ENCODE results near the gene ITGA3.

Gene ITGA3

GRCh38 chr17:50106393-50107131 lies 50.7 kb downstream of the ITGA3 start:
- in situ Hi-C loops (cut with HindIII; ENCODE audit: low sequenced_read_pairs) = no loop called here

- in situ Hi-C loops (cut with HindIII; ENCODE audit: low sequenced_read_pairs) = no loop called here
Observed at GRCh38 chr17:50107790-50108414, 52.0 kb downstream of the ITGA3 start.

- in situ Hi-C loops (cut with HindIII; ENCODE audit: low sequenced_read_pairs) = no loop called here
Observed at GRCh38 chr17:50108556-50108955, 52.6 kb downstream of the ITGA3 start.

GRCh38 chr17:50109207-50109606 lies 53.3 kb downstream of the ITGA3 start:
- in situ Hi-C loops (cut with HindIII; ENCODE audit: low sequenced_read_pairs) = no loop called here

GRCh38 chr17:50109785-50110184 lies 53.9 kb downstream of the ITGA3 start:
- in situ Hi-C loops (cut with HindIII; ENCODE audit: low sequenced_read_pairs) = no loop called here

- in situ Hi-C loops (cut with HindIII; ENCODE audit: low sequenced_read_pairs) = no loop called here
Observed at GRCh38 chr17:50110591-50111349, 54.9 kb downstream of the ITGA3 start.

GRCh38 chr17:50111673-50112655 lies 56.1 kb downstream of the ITGA3 start:
- in situ Hi-C loops (cut with HindIII; ENCODE audit: low sequenced_read_pairs) = no loop called here

- in situ Hi-C loops (cut with HindIII; ENCODE audit: low sequenced_read_pairs) = no loop called here
Observed at GRCh38 chr17:50112694-50113093, 56.8 kb downstream of the ITGA3 start.

- in situ Hi-C loops (cut with HindIII; ENCODE audit: low sequenced_read_pairs) = no loop called here
Observed at GRCh38 chr17:50113624-50114320, 57.9 kb downstream of the ITGA3 start.

GRCh38 chr17:50114401-50114800 lies 58.5 kb downstream of the ITGA3 start:
- in situ Hi-C loops (cut with HindIII; ENCODE audit: low sequenced_read_pairs) = no loop called here

- in situ Hi-C loops (cut with HindIII; ENCODE audit: low sequenced_read_pairs) = no loop called here
Observed at GRCh38 chr17:50114849-50115357, 59.0 kb downstream of the ITGA3 start.

GRCh38 chr17:50115756-50116155 lies 59.8 kb downstream of the ITGA3 start:
- in situ Hi-C loops (cut with HindIII; ENCODE audit: low sequenced_read_pairs) = no loop called here

GRCh38 chr17:50117202-50118051 lies 61.5 kb downstream of the ITGA3 start:
- in situ Hi-C loops (cut with HindIII; ENCODE audit: low sequenced_read_pairs) = no loop called here

GRCh38 chr17:50118076-50118827 lies 62.3 kb downstream of the ITGA3 start:
- in situ Hi-C loops (cut with HindIII; ENCODE audit: low sequenced_read_pairs) = no loop called here

- in situ Hi-C loops (cut with HindIII; ENCODE audit: low sequenced_read_pairs) = no loop called here
Observed at GRCh38 chr17:50118828-50119218, 62.9 kb downstream of the ITGA3 start.

GRCh38 chr17:50120475-50121253 lies 64.8 kb downstream of the ITGA3 start:
- in situ Hi-C loops (cut with HindIII; ENCODE audit: low sequenced_read_pairs) = no loop called here

- in situ Hi-C loops (cut with HindIII; ENCODE audit: low sequenced_read_pairs) = no loop called here
Observed at GRCh38 chr17:50122945-50123344, 67.0 kb downstream of the ITGA3 start.
